Activated CD8-positive, alpha-beta memory T cell treated with anti-CD3 and anti-CD28 coated beads, Interleukin-2, amount 50 U/mL, for 4 hours (primary cell): Measurements from ENCODE around the gene DNAJC19.
"Not testable (repeated sequence)": the region's sequence is repeated elsewhere in the genome, so short reads cannot be mapped to it uniquely, and the experiment has no call there.

Source experiments
- DNase-seq: peaks from one replicate; pipeline ENCODE4 v3.0.0-alpha.2; 2020

Gene DNAJC19

DNA sequence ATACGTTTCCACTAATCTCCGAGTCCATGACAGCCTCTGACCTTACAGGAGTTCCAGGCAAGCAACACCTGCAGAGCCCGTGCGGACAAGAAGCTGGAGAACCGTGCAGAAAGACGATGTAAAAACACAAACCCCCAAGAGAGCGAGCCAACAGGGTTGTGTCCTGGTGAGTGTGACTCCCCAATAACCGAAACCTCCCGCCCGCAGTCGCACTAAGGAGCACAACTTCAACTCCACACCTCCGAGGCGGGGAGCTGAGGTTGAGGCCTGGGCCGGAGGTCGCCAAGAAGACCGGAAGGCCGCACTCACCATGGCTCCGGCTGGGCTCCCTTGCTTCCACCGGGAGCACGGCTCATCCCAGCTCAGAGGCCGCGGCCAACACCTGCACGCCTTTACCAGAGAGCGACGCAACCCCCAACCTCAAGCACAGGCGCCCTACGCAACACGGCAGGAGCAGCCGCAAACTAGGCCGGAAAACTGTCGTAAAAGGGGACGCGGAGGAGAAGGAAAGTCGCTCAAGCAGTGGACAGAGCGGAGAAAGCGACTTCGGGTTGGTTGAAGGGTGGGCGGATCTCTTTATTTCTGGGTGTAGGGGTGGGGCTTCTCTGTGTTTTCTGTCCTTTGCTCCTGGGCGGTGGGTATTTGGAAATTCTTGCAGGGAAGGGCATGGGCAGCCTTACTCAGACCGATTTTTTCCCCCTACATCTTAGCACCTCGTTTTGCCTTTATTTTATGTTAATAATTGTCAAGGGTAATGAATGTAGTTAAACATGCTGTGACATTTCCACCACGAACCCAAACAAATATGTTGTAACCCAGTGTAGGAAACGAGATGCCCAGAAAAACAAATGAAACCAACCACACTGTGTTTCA is at the start of gene DNAJC19:
DNAJC19 (minus strand) TSS at position 446 of the 873 bp plus-strand sequence; CDS start at position 312, 134 bp downstream.
- peak; percentile 87 for DNase-seq

DNA sequence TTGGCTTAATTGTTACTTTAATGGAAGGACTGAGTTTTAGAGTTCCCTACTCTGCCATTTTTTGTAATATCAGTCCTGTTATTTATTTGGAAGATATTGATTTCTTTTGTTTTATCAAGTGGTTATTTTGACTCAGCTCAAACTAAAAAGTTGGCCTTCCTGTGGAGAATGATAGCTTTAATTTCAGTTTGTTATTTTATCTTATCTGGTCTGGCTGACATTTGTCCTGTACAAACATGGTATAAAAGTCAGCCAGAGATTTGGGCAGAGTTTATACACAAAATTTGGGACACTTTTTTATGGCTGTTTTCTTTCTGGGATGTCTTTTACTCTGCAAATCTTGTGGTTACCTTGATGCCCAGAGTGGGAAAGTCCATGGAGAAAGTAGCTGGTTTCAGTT is 41.4 kb upstream of the DNAJC19 start:
- DNase-seq: no peak

DNA sequence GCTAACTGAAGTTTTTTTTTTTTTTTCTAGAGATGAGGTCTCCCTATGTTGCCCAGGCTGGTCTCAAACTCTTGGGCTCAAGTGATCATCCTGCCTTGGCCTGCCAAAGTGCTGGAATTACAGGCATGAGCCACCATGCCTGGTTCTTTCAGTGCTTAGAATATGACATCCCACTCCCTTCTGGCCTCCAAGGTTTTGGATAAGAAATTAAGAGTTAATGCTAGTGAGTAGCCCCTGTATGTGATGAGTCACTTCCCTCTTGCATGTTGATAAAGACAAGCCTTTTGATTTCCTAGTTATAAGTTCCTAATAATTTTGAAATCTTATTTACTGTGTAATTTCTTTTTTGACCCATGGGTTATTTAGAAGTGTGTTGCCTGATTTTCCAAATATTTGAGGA is 35.7 kb upstream of the DNAJC19 start:
- no peak for DNase-seq

DNA sequence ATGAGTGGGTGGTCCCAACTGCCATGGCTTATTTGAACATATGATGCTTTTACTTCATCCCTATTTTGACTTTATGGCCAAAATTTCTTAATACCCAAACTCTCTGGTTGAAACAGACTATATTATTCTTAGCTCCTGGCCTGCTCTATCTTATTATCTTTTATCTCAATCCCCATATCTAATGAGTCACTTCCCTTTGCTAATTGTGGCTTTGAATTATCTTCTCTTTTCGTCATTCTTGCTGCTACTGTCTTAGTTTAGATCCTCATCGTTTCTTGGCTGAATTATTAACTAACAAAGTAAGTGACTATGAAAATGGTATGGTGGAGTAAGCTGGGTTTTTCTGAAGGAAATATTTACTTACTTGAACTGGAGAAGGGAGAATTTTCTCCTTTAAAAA is 28.2 kb upstream of the DNAJC19 start:
- no peak for DNase-seq

DNA sequence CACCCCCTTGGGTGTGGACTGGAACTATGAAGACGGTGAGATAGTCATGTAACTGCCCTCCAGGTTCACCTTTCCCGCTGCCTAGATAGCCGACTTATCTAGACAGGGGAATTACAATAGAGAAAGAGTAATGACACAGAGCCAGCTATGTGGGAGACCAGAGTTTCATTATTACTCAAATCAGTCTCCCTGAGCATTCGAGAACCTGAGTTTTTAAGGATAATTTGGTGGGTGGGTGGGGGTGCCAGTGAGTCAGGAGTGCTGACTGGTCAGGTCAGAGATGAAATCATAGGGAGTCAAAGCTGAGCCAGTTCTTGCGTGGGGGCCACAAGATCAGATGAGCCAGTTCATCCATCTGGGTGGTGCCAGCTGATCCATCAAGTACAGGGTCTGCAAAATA is 19.7 kb upstream of the DNAJC19 start:
- DNase-seq: no peak

DNA sequence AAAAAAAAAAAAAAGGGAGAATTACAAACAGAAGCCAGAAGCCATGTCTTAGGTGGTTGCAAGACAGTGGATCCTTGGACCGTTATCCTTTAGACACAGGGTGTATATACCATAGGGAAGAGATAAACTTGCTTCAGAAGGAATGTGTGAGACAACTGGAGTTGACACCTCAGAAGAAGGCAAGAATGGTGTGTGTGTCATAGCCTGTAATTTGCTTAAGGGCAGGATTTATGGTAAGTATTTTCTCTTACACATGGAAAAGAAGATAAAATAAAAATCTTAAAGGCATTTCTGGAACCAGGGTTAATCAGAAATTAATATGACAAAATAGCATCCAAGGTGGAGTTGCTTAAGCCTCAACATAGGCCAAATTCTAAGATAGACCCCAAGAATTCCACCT is 19.3 kb upstream of the DNAJC19 start:
- DNase-seq: no peak

DNA sequence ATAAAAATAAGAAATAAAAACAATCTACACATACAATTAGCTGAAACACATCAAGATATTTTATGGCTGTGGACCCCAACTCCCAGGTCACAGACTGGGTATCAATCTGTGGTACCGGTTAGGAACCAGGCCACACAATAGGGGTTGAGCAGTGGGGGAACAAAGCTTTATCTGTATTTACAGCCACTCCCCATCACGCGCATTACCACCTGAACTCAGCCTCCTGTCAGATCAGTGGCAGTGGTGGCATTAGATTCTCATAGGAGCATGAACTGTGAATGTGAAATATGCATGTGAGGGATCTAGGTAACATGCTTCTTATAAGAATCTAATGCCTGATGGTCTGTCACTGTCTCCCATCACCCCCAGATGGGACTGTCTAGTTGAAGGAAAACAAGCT is 17.7 kb upstream of the DNAJC19 start:
- DNase-seq: no peak

DNA sequence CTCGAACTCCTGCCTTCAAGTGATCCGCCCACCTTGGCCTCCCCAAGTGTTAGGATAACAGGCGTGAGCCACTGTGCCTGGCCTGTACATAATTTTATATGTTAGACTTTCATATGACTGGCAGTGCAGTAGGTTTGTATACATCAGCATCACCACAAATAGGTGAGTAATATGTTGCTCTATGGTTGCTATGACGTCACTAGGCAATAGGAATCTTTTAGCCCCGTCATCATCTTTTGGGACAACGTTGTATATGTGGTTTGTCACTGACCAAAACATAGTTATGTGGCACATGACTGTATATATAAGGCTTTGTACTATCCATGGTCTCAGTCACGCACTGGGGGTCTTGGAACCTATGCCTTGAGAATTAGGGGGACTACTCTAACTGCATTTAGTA is 17.0 kb upstream of the DNAJC19 start:
- DNase-seq: no peak

DNA sequence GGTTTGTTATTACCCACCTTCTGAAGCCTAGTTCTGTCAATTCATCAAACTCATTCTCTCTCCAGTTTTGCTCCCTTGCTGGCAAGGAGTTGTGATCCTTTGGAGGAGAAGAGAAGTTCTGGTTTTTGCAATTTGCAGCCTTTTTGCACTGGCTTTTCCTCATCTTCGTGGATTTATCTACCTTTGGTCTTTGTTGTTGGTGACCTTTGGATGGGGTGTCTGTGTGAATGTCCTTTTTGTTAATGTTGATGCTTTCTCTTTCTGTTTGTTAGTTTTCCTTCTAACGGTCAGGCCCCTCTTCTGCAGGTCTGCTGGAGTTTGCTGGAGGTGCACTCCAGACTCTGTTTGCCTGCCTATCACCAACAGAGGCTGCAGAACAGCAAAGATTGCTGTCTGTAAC is 13.9 kb upstream of the DNAJC19 start:
- DNase-seq: not testable (repeated sequence)

DNA sequence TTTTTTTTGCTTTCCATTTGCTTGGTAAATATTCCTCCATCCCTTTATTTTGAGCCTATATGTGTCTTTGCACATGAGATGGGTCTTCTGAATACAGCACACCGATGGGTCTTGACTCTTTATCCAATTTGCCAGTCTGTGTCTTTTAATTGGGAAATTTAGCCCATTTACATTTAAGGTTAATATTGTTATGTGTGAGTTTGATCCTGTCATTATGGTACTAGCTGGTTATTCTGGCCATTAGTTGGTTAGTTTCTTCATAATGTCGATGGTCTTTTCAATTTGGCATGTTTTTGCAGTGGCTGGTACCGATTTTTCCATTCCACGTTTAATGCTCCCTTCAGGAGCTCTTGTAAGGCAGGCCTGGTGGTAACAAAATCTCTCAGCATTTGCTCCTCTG is 12.8 kb upstream of the DNAJC19 start:
- DNase-seq: not testable (repeated sequence)

DNA sequence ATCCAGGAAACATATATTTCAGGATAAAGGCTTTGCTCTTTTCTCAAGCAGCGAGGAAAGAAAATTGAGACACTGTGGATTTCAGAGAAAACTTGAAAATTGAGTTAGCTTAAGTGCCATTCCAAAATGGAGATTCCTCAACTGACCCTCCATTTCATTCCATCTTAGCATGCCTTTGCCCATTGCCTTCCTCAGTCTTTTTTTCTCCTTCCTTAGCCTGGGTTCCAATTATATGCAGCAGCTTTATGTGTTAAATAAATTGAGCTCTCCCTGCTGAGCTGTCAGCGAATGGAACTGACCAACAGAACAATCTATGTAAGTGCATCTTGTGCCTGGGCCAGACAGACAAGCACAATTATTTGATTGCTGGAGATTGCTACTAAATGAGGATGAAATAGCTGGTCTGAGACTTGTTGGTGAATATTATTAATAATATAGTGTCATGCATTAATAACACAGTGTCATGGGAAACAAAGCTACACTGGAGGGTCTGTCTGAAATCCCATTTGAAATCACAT is 6.9 kb upstream of the DNAJC19 start:
- no peak for DNase-seq

DNA sequence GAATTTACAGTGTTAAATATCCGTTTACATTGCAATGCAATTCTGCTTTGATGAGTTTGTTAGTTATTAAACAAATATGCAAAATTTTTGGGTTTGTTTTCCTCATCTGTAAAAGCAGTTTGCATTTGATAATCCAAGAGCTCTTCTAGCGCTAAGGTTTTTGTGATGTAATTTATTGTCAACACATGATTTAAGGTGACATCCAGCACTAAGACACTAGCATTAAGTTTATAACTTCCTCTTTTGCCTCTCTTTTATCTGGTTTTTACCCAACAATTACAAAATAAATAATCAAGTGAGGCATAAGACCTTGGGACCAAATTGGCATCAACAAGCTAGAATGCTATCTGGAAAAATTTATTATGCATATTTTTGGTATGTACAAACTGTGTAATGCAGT is 969 bp upstream of the DNAJC19 start:
- no peak for DNase-seq

DNA sequence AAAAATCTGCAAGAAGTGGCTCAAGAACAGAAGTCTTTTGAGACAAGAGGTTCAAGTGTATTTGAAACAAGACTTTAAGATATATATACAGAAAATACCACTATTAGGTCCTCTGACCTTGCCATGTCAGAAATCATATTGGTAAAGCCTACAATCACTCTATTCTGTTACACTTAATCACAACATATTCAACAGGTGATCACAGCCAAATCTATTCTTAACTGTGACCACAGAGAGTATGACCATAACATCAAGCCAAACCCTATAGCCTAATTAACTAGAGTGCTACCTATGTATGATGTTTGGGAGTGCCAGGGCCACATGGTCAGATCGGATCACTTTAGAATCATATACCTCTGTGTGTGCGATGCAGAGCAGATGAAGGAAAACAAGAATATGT is 2.2 kb downstream of the DNAJC19 start:
- no peak for DNase-seq

DNA sequence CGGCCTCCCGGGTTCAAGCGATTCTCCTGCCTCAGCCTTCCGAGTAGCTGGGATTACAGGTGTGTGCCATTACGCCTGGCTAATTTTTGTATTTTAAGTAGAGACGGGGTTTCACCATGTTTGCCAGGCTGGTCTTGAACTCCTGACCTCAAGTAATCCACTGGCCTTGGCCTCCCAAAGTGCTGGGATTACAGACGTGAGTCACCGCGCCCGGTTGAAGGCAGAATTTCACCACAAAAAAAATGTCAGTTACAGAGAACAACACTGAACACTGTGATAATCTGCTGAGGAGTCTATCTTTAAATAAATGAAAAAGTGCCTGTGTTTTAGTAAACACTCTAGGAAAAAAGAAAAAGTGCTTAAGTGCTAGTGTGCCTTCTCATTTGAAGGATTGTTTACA is 3.2 kb downstream of the DNAJC19 start:
- not testable (repeated sequence) for DNase-seq

DNA sequence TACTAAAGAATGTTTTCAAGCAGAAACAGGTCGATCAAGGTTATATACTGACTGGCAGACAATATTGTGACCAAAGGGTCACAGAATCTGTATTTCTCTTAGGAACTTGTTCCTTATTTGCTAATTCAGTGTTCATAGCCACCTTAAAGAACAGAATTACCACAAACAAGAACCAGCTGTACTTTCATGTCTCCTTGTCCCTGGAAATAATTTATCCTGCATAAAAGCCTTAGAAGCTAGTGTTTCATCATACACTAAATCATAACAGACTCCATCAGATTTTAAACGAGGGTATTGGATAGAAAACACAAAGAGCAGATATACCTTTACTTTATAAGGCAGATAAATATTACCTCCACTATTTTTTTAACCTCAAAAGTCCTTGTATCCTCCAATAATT is 6.4 kb downstream of the DNAJC19 start:
- no peak for DNase-seq

DNA sequence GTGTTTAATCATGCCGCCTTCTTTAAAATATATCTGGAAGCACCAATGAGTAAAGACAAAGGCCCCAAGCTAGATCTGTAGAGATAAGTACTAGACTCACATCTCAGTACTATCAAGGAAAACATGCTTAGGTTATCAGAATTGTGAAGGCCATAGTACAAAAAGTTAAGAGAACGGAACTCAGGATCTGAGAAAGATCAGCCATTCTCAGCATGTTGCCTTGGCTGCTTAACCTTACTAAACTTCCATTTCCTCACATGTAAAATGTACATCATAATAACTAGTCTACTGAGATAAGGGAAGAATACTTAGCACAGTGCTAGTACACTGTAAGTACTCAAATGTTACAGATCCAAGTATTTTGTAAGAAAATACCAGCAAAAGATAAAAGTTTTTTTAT is 7.6 kb downstream of the DNAJC19 start:
- no peak for DNase-seq

DNA sequence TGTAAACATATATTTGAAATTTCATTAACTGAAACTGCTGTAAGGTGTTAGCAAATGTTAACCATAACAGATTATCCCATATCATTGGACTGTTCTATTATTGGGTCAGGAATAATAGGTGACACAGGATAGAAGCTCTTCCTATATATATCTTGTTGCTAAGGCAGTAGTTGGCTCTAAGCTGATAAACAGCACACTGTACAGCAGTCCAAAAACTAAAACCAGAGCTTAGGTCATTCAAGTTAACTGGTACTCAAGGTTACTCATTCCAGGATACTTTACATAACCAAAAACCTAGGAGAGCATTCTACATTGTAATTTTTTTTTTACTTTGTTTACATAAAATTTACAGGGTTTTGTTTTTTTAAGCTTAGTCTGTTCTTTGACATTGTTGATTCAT is 8.9 kb downstream of the DNAJC19 start:
- DNase-seq: no peak

DNA sequence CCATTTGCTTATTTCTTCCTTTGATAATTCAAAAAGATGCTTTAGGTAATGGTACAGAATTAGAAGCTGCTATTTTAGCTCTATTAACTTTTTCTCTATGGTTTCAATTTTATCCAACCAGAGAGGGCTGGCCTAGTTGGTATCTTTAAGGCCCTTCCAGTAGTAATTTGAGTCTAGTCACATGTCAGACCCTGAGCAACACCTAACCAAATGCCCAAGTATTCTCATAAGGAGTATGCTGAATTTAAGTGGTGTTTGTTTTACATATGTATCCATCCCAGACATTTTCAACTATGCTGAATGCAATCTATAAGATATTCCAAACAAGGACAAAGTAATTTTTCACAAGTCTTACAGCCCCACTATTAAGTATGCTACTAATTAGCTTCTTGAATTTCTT is 9.6 kb downstream of the DNAJC19 start:
- DNase-seq: no peak

DNA sequence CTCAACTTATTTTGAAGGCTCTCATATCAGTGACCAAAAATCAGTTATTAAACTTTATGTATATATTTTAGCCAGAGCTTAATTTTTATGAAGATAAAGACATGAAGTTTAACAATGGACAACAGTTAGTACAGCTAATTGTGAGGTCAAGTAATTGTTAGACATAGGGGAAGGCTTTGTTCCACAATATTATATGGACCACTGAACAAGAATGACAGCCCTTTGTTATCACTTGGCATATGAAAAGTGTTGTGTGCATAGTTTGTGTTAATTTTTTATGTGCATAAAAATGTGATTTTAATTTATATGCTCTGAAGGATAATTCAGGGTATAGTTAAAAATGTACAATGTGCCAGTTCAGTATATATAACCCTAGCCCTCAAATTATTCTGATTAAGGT is 12.0 kb downstream of the DNAJC19 start:
- no peak for DNase-seq

DNA sequence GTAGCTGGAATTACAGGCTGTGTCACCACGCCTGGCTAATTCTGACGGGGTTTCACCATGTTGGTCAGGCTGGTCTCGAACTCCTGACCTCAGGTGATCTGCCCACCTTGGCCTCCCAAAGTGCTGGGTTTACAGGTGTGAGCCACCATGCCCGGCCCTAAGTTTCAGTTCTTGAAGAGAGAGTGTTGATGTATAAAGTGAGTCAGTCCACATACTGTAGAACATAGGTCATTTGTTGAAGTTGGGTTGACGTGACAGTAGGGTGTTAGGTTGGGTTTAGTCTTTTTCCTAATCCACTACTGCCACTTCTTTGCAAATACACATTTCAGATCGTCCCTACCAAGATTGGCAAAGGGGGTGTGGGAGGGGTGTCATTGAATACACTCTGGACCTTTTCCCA is 15.2 kb downstream of the DNAJC19 start:
- no peak for DNase-seq

DNA sequence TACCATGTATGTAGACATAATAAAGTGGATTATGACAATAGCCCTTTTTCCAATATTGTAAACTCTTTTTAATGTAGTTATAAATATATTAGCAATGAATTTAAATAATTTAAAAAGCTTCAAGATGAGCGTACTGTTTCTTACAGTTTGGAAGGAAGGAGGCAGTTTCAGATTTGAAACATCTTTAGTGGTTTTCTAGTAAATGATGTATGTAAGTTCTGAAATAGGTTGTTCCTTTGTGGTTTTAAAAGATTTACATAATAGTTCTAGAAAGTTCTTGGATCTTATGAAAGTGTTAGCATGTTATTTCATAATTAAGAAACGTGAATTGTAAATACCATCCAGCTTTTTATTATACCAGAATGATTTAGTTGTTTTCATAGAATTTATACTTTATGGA is 16.0 kb downstream of the DNAJC19 start:
- DNase-seq: no peak

DNA sequence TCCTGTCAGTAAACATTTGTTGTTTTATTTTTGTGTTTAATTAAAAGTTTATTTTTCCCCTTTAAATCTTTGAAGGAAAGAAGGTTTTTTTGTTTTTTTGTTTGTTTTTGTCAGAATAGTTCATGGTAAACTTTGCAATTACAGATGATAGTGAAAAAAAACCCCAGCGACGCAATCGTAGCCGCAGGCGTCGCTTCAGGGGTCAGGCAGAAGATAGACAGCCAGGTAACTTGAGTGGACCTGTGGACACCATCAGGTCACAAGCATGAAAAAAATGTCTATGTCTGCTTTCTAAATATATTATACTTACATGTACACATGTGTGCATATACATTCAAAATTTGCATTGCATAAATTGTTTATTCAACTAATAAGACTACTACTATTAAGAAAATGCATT is 18.6 kb downstream of the DNAJC19 start:
- no peak for DNase-seq

DNA sequence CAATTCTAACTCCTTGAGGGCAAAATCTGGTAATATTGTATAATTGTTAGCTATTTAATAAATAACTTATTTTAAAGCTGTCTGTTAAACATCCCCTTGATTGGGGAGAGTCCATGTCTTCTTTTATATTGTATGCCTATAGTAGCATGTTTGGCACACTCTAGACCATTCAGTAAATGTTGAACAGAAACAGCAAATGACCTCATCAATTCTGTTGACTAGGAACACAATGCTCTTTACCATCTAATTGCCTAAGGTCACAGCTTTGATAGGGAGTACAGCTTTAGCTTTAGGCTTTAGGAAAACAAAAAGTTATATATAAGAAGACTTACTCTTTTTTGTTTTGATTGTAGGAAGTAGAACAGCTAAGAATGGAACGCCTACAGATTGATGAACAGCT is 27.0 kb downstream of the DNAJC19 start:
- no peak for DNase-seq

DNA sequence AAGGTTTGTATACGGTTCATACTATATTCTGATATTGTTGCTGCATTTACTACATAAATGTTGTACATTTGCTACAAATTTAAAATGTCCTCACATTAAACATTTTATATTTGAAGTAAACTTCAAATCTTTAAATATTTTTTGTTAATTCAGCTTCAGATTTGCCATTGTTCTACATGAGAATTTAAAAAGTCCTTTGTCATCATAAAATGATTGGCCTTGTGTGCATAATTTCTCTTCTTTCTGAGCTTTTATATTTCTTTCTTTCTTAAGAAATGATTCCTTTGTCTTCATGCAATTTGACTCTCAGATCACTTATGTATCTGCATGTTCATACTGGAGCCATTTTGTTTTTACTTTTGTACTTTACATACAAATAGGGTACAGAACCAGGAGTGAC is 28.0 kb downstream of the DNAJC19 start:
- no peak for DNase-seq

DNA sequence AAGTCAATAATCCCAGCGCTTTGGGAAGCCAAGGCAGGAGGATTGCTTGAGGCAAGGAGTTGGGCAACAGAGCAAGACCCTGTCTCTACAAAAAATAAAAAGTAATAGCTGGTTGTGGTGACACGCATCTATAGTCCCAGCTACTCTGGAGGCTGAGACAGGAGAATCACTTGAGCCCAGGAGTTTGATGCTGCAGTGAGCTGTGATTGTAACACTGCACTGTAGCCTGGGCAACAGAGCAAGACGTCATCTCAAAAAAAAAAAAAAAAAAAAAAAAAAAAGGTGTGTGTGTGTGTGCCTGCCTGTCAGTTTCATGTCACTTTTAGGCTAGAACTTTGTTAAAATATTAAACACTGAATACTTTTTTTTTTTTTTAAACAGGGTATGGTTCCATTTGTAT is 28.4 kb downstream of the DNAJC19 start:
- no peak for DNase-seq
